DND-41 (cell line): ENCODE results near the gene COLGALT1.

Experiments
- CTCF ChIP-seq: IDR thresholded peaks from 2 replicates; pipeline ENCODE4 v1.5.1; 2012; ENCODE audit warnings: borderline replicate concordance, low read length, moderate library complexity, mild to moderate bottlenecking; ENCODE audit not compliant: poor library complexity, severe bottlenecking; ENCODE audit errors: extremely low read depth
- EZH2 ChIP-seq: IDR thresholded peaks from 3 replicates; pipeline ENCODE4 v1.6.1; 2012; ENCODE audit warnings: borderline replicate concordance, low read depth, mild to moderate bottlenecking, moderate library complexity, low read length, inconsistent platforms; ENCODE audit not compliant: severe bottlenecking

GRCh38 chr19:17584132-17584531, 28.7 kb downstream of the COLGALT1 start:
- TF ChIP-seq CTCF (no peak), EZH2 (no peak)
